GM03348 (cell line): ENCODE results near the gene ERMARD.

Experiments
- DNase-seq: peaks from one replicate; pipeline ENCODE4 v3.0.0; 2012; ENCODE audit warnings: low spot score

ERMARD gene

GRCh38 chr6:169825558-169826225 is 74.3 kb downstream of the ERMARD start:
- DNase-seq = no peak

GRCh38 chr6:169826697-169827096 is 75.3 kb downstream of the ERMARD start:
- DNase-seq = no peak

- DNase-seq = no peak
These were observed 75.9 kb downstream of the ERMARD start for GRCh38 chr6:169827290-169827717.

GRCh38 chr6:169828176-169828575 is 76.8 kb downstream of the ERMARD start:
- DNase-seq = no peak

- DNase-seq = no peak
These were observed 78.4 kb downstream of the ERMARD start for GRCh38 chr6:169829786-169830185.

GRCh38 chr6:169830876-169831275 is 79.5 kb downstream of the ERMARD start:
- DNase-seq = no peak
